ENCODE results near the gene MFSD6.
"Not testable (repeated sequence)": the region's sequence is repeated elsewhere in the genome, so short reads cannot be mapped to it uniquely, and the experiment has no call there.

The MFSD6 gene

DNA sequence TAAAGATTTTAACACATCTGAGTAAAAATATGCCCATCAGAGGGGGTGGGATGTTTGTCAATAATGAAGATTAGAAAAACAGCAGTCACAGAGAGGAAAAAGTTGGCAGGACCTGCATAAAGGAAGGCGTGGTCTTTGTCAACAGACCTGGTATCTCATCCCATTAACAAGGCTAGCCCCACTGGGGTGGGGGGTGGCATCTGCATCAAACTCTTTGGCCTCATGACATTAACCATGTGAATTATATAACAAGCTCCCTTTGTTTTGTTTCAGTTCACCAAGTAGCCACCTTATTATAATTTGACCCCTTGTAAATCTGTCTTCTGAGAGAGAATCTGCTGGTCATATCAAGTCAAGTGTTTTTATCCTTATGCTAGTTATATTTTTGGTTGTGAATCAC lies 97.5 kb downstream of the MFSD6 start:
- TF ChIP-seq, protein P1, sequence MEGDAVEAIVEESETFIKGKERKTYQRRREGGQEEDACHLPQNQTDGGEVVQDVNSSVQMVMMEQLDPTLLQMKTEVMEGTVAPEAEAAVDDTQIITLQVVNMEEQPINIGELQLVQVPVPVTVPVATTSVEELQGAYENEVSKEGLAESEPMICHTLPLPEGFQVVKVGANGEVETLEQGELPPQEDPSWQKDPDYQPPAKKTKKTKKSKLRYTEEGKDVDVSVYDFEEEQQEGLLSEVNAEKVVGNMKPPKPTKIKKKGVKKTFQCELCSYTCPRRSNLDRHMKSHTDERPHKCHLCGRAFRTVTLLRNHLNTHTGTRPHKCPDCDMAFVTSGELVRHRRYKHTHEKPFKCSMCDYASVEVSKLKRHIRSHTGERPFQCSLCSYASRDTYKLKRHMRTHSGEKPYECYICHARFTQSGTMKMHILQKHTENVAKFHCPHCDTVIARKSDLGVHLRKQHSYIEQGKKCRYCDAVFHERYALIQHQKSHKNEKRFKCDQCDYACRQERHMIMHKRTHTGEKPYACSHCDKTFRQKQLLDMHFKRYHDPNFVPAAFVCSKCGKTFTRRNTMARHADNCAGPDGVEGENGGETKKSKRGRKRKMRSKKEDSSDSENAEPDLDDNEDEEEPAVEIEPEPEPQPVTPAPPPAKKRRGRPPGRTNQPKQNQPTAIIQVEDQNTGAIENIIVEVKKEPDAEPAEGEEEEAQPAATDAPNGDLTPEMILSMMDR (IDR thresholded peaks at IDR 0.05): no peak
- Mint-ChIP-seq H3K4me1 (peaks cover 20% of the 10 kb centered on the region), H3K27ac (no peak overlapping the region), H3K36me3 (ENCODE audit: low read depth) (peaks cover 11% of the 10 kb centered on the region), H3K27me3 (ENCODE audit: low read depth, poor library complexity) (no peaks in the 10 kb centered on the region), H3K4me3 (no peak overlapping the region), H3K9me3 (no peaks in the 10 kb centered on the region)
- DNase-seq: no peak

DNA sequence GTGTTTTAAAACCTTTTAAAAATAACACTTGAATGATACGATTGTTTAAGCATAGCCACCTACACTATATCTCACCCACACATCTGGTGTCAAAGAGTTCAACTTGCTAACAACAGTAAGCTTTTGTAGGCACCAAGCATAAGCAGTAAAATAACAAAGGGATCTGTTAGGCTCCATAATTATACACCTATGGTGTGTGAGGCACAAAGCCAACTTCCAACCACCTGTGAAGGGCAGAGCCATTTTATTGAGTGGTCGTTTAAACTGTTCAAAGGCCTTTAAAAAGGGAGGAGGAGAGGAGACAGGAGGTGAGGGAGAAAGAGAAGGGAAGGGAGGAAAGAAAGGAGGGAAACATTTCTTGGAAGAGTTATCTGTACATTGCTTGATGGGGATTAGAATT lies 98.5 kb downstream of the MFSD6 start:
- no peak for DNase-seq
- Mint-ChIP-seq H3K9me3 (no peaks in the 10 kb centered on the region), H3K27me3 (ENCODE audit: low read depth, poor library complexity) (no peaks in the 10 kb centered on the region), H3K36me3 (ENCODE audit: low read depth) (peaks cover 6% of the 10 kb centered on the region), H3K4me3 (no peak overlapping the region), H3K27ac (no peak overlapping the region), H3K4me1 (peaks cover 15% of the 10 kb centered on the region)
- TF ChIP-seq, protein P1 (IDR thresholded peaks at IDR 0.05): no peak

DNA sequence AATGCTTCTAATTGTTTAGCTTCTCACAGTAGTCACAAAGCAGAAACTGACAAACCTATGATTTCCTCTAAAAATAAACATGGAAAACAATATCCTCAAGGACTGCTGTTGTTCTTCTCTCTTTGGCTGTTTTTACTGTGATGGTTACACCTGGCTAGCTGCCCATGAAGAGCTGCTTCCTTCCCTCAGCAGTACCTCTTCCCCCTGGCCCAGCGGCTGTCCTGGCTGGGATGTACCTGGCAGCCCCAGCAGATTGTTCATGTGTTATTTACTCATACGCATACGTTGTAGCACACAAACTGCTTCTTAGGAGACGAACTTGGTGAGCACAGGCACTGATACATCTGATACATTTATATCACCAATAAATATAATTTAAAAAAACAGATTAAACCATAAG lies 99.0 kb downstream of the MFSD6 start:
- H3K27me3 Mint-ChIP-seq (ENCODE audit: low read depth, poor library complexity): no peaks in the 10 kb centered on the region
- H3K36me3 Mint-ChIP-seq (ENCODE audit: low read depth): peaks cover 6% of the 10 kb centered on the region
- no peak for DNase-seq
- H3K9me3 Mint-ChIP-seq: no peaks in the 10 kb centered on the region
- peak overlapping the region; percentile 90 for H3K27ac Mint-ChIP-seq
- TF ChIP-seq, protein P1 (IDR thresholded peaks at IDR 0.05): no peak
- H3K4me1 Mint-ChIP-seq: peaks cover 15% of the 10 kb centered on the region
- H3K4me3 Mint-ChIP-seq: no peak overlapping the region

DNA sequence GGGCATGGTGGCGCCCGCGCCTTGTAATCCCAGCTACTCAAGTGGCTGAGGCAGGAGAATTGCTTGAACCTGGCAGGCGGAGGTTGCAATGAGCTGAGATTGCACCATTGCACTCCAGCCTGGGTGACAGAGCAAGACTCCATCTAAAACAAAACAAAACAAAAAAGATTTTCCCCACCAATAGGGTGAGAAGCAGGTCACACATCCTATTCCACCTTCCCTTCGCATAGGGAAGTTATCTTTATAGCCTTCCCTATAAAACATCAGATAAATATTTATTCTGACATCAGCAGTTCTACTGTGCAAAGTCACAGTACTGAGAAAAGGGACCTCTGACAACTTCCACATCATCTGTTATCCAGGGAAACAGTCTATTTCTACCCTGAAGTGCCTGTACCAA lies 101.7 kb downstream of the MFSD6 start:
- not testable (repeated sequence) for H3K36me3 Mint-ChIP-seq (ENCODE audit: low read depth); H3K27ac Mint-ChIP-seq; H3K9me3 Mint-ChIP-seq

DNA sequence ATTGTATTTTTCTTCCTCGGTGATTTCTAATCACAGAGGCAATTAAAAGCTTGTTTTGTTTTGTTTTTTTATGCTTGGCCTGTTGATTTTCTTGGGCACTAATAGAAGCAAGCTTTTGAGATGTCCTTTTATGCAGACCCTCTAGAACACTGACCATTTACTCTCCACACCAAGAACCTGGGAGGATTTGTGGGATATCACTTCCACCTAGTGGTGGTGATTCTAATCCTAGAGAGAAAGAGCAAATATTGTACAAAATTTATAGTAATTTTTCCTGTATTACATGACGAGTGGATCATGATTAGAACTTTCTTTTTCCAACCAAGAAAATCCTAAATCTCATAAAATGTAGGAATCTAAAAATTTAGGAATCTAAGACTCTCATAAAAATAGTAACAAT lies 102.9 kb downstream of the MFSD6 start:
- no peak for DNase-seq
- H3K9me3 Mint-ChIP-seq: no peaks in the 10 kb centered on the region

More for the DNA sequence above, 101.7 kb downstream of the MFSD6 start:
- H3K4me1 Mint-ChIP-seq: peaks cover 10% of the 10 kb centered on the region
- H3K4me3 Mint-ChIP-seq; DNase-seq; H3K27me3 Mint-ChIP-seq (ENCODE audit: low read depth, poor library complexity): not testable (repeated sequence)

DNA sequence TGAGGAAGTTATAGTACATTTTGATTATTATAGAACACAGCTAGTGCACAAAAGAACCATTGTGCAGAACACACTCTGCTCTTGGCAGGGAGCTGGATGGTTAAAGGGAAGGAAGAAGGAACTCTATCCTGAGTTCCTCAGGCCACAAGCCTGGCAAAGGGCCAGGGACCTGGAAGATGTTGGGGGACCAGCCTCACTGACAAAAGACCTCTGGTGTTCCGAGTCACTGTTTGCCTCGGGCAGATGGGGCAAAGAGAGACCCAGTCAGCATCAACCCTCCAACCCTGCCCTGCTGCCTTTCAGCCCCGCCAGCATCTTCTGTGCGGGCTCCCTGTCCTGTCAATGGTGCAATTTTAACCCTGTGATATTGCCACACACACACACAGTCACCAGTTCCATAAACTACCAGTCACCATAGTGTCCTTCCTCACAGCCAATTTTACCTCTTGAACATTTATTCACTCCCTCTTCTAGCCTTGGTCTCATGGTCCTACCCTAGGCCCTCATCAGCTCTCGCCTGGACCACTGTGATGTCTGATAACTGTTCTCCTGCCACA lies 104.5 kb downstream of the MFSD6 start:
- no peaks in the 10 kb centered on the region for H3K4me1 Mint-ChIP-seq
- H3K27me3 Mint-ChIP-seq (ENCODE audit: low read depth, poor library complexity): no peaks in the 10 kb centered on the region
- peaks cover 6% of the 10 kb centered on the region for H3K36me3 Mint-ChIP-seq (ENCODE audit: low read depth)
- no peak overlapping the region for H3K4me3 Mint-ChIP-seq
- no peak overlapping the region for H3K27ac Mint-ChIP-seq
- TF ChIP-seq, protein P1 (IDR thresholded peaks at IDR 0.05): no peak
- no peaks in the 10 kb centered on the region for H3K9me3 Mint-ChIP-seq
- no peak for DNase-seq

More for the DNA sequence above, 102.9 kb downstream of the MFSD6 start:
- Mint-ChIP-seq H3K36me3 (ENCODE audit: low read depth) (peaks cover 6% of the 10 kb centered on the region), H3K4me1 (peaks cover 10% of the 10 kb centered on the region), H3K27ac (no peak overlapping the region), H3K27me3 (ENCODE audit: low read depth, poor library complexity) (no peaks in the 10 kb centered on the region), H3K4me3 (no peak overlapping the region)
- TF ChIP-seq, protein P1 (IDR thresholded peaks at IDR 0.05): peak; percentile 44

Measured in nephron progenitor cell (in vitro differentiated cells).